Tibial artery (tissue), 4 donors: ENCODE results near the gene TM4SF4.
A peak's percentile ranks its signal among the peaks of the same experiment; 100 is the strongest.

Experiments
- DNase-seq, 2 donors: peaks; one replicate each; pipeline ENCODE4 v3.0.0-alpha.2; 2019
- H3K27ac ChIP-seq, 2 donors: fragments of 200-600 bp; sonication (generic) in 1 of 2; 1 replicate in 1 of 2; 2 replicates in 1 of 2; pipeline ENCODE4 v1.5.1; 2018 to 2019; ENCODE audit warnings: mild to moderate bottlenecking in 1 of 2
- H3K27me3 ChIP-seq, 2 donors: fragments of 200-600 bp; sonication (generic) in 1 of 2; one replicate each; pipeline versions ENCODE4 v1.5.1 to v1.6.0; 2016 to 2019
- H3K36me3 ChIP-seq, 3 donors: fragments of 200-600 bp; sonication (generic) in 2 of 3; one replicate each; pipeline ENCODE4 v1.5.1; 2016 to 2019; ENCODE audit warnings: mild to moderate bottlenecking in 2 of 3
- H3K4me1 ChIP-seq, 4 donors: fragments of 200-600 bp; sonication (generic) in 2 of 4; 1 replicate in 3 of 4; 2 replicates in 1 of 4; pipeline ENCODE4 v1.5.1; 2016 to 2019
- H3K4me3 ChIP-seq, 2 donors: fragments of 200-600 bp; sonication (generic) in 1 of 2; 1 replicate in 1 of 2; 2 replicates in 1 of 2; pipeline ENCODE4 v1.5.1; 2018 to 2019; ENCODE audit warnings: mild to moderate bottlenecking in 2 of 2
- H3K9me3 ChIP-seq, 3 donors: fragments of 200-600 bp; sonication (generic) in 1 of 3; one replicate each; pipeline ENCODE4 v1.5.1; 2016 to 2019
- intact Hi-C: fragments of 100-400 bp; cut with DNase I; formaldehyde crosslinking; loops from one replicate; pipeline ENCODE4 v1.15.0; 2023; ENCODE audit warnings: low total_unique reads
- TF ChIP-seq, protein P1 (sequence below), 2 experiments: fragments of 200-600 bp in 1 of 2; fragments of 450-650 bp in 1 of 2; IDR thresholded peaks; one replicate each; pipeline ENCODE4 v1.5.1; 2017 to 2019; ENCODE audit warnings: antibody characterized with exemption in 2 of 2, mild to moderate bottlenecking in 1 of 2, moderate library complexity in 1 of 2

Gene TM4SF4

DNA sequence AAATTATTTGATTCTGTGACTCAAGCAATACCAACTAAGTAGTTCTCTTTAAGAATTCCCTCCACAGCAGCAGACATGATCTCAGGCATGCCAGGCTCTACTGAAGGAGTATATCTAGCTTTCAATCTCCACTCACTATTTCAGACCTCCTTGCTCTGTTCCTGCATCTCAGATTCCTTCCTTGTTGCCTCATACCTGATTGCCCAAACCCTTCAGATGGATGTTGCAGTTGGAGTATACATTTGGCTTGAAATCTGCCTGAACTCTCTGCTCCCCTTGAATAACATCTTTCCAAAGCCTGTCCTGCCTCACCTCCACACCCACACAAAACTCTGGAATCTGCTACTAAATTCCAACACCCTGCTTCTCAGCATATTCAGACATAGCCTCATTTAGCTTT lies 19.8 kb upstream of the TM4SF4 start:
- H3K27me3 ChIP-seq = no peaks in the 10 kb centered on the region
- H3K36me3 ChIP-seq = no peaks in the 10 kb centered on the region
- H3K27ac ChIP-seq = no peak overlapping the region
- H3K4me1 ChIP-seq = peaks cover 0 to 27% (median 8%) of the 10 kb centered on the region in 4 donors
- TF ChIP-seq, protein P1, sequence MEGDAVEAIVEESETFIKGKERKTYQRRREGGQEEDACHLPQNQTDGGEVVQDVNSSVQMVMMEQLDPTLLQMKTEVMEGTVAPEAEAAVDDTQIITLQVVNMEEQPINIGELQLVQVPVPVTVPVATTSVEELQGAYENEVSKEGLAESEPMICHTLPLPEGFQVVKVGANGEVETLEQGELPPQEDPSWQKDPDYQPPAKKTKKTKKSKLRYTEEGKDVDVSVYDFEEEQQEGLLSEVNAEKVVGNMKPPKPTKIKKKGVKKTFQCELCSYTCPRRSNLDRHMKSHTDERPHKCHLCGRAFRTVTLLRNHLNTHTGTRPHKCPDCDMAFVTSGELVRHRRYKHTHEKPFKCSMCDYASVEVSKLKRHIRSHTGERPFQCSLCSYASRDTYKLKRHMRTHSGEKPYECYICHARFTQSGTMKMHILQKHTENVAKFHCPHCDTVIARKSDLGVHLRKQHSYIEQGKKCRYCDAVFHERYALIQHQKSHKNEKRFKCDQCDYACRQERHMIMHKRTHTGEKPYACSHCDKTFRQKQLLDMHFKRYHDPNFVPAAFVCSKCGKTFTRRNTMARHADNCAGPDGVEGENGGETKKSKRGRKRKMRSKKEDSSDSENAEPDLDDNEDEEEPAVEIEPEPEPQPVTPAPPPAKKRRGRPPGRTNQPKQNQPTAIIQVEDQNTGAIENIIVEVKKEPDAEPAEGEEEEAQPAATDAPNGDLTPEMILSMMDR (IDR thresholded peaks at IDR 0.05) = no peak
- DNase-seq = no peak
- intact Hi-C loops = no loop called here
- H3K9me3 ChIP-seq = peaks cover 0 to 4% (median 0%) of the 10 kb centered on the region in 3 donors
- H3K4me3 ChIP-seq = no peak overlapping the region

DNA sequence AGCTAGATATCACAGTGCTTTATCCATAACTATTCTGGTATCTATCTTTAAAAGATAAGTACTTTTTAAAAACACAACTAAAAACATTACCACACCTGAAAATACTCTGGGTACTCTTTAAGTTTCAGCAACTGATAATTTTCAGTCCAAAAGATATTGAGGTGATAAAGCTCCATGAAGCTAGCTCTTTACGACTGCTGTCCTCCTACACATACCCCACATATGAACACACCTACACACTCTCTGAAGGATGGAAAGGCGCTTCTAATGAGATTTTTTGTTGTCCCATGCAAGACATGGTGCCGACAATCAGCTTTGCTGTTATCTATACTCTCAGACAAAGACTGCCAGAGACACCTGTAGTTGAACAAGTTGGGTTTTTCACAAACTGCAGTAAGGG lies 19.1 kb upstream of the TM4SF4 start:
- Histone ChIP-seq H3K27me3 (no peaks in the 10 kb centered on the region), H3K9me3 (peaks cover 0 to 4% (median 0%) of the 10 kb centered on the region in 3 donors), H3K36me3 (no peaks in the 10 kb centered on the region), H3K4me3 (no peak overlapping the region), H3K4me1 (peaks cover 0 to 27% (median 6%) of the 10 kb centered on the region in 4 donors), H3K27ac (no peak overlapping the region)
- TF ChIP-seq, protein P1 (IDR thresholded peaks at IDR 0.05) = no peak
- DNase-seq = no peak
- intact Hi-C loops = no loop called here

DNA sequence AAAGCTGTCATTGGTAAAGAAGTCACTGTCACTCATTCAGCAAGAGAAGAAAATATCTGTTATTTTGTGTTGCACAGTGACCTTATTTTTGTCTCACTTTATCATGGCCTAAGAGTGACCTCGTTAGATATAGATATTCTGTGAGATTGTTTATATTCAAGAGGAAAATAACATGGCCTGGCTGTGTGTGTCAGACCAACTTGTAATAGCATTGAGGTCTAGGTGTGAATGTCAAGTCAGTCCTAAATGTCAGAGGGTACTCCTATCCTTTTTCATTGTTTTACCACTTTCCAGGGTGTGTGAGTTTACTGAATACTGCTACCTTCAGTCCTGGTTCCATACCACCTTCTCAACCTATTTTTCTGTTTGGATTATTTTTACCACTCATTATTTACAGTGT lies 18.5 kb upstream of the TM4SF4 start:
- no peak overlapping the region for H3K27ac ChIP-seq
- no peak for DNase-seq
- peaks cover 0 to 30% (median 12%) of the 10 kb centered on the region in 4 donors for H3K4me1 ChIP-seq
- H3K36me3 ChIP-seq = no peaks in the 10 kb centered on the region
- no peaks in the 10 kb centered on the region for H3K27me3 ChIP-seq
- TF ChIP-seq, protein P1 (IDR thresholded peaks at IDR 0.05) = no peak
- H3K4me3 ChIP-seq = no peak overlapping the region
- intact Hi-C loops = no loop called here
- peaks cover 0 to 4% (median 0%) of the 10 kb centered on the region in 3 donors for H3K9me3 ChIP-seq

DNA sequence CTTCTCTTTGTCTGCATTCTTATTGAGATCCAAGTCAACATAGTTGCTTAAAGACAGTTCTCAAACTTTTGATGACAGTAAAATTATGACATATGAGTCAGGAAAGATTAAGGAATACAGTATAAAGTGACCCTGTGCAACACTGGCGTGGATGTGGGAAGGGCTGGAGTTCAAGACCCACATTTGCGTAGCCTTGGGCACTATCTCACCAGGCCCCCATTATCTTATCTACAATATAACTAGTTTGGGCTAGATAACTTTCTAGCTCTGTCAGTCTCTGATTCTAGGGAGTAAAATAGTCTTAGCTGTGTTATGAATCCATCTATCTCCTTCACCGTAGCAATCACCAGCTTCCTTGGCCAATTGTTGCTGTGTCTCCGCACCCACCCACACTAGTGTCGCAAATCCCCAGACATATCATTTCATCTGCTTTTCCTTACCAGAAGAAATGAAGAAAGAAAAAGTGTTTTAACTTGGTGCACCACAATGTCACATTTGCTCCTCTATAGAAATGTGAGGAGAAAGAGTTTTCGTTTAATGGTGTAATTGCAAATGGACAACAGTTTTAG lies 14.9 kb upstream of the TM4SF4 start:
- intact Hi-C loops = no loop called here
- Histone ChIP-seq H3K27ac (peak overlapping the region; percentile 71 to 75), H3K4me1 (peaks cover 0 to 55% (median 25%) of the 10 kb centered on the region in 4 donors), H3K9me3 (no peaks in the 10 kb centered on the region), H3K27me3 (no peaks in the 10 kb centered on the region), H3K36me3 (no peaks in the 10 kb centered on the region), H3K4me3 (no peak overlapping the region)
- DNase-seq = no peak
- TF ChIP-seq, protein P1 (IDR thresholded peaks at IDR 0.05) = no peak

DNA sequence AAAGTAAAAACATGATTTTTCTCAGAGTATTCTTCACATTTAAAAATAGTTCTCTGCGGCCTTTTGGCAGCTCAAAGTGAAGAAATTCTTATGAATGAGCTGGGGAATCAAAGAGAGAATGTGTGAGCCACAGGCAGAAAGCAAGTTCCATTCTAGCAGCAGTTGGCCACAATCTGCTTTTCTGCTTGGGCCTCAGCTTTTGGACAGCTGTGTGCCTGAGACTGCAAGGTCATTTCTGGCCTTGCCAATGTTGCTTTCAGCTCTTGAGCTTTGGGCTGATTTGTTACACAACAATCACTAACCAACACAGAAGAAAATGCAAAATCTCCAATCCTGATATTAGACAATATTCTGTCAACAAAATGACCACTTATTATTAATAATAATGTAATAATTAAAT lies 14.4 kb upstream of the TM4SF4 start:
- peak overlapping the region; percentile 71 to 75 for H3K27ac ChIP-seq

More for the DNA sequence above, 14.4 kb upstream of the TM4SF4 start:
- H3K9me3 ChIP-seq = no peaks in the 10 kb centered on the region
- H3K27me3 ChIP-seq = no peaks in the 10 kb centered on the region
- no peak overlapping the region for H3K4me3 ChIP-seq
- DNase-seq = peak; percentile 67 to 87
- TF ChIP-seq, protein P1 (IDR thresholded peaks at IDR 0.05) = no peak
- H3K4me1 ChIP-seq = peaks cover 0 to 51% (median 25%) of the 10 kb centered on the region in 4 donors
- H3K36me3 ChIP-seq = no peaks in the 10 kb centered on the region
- intact Hi-C loops = no loop called here
